IPS DF 19.7 (cell line): ENCODE data around the gene PKD1.
"Not testable (repeated sequence)": the region's sequence is repeated elsewhere in the genome, so short reads cannot be mapped to it uniquely, and the experiment has no call there.

Source experiments
- DNase-seq: peaks from one replicate; pipeline ENCODE4 v3.0.0-alpha.2; 2013; ENCODE audit warnings: low read depth, low spot score

Gene PKD1

DNA sequence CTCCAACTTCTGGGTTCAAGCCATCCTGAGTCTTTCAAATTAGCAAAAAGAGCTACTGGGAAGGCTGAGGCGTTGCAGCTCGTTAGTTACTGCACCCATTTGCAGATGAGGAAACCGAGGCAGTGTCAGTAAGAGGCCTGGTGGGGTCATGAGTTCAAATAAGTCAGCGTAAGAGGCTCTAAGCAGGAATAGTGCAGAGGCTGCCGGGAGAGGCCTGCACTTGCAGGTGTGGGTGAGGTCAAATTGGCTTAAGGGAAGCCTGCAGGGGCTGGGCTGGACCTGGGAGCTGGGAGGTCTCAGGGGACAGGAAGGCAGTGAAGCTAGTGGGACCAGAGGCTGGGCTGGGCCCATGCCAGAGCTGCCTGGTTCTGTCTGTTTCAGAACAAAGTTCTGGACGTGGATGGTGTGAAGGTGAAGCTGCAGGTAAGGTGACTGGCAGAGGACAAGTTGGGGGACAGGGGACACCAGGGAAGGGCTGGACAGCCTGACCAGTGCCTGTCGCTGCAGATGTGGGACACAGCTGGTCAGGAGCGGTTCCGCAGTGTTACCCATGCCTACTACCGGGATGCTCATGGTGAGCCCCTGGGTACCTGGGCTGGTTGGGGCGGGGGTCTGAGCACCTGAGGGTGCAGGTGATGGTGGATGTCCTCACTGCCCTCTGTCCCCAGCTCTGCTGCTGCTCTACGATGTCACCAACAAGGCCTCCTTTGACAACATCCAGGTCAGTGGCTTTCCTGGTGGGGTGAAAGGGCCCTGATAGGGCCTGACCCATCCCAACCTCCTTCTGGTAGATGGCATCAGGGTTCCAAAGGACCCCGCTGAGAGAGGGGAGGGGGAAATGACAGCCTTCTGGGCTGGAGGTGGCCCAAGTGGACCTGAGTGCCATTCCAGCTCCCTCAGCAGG is 15.7 kb upstream of the PKD1 start:
- DNase-seq = no peak

DNA sequence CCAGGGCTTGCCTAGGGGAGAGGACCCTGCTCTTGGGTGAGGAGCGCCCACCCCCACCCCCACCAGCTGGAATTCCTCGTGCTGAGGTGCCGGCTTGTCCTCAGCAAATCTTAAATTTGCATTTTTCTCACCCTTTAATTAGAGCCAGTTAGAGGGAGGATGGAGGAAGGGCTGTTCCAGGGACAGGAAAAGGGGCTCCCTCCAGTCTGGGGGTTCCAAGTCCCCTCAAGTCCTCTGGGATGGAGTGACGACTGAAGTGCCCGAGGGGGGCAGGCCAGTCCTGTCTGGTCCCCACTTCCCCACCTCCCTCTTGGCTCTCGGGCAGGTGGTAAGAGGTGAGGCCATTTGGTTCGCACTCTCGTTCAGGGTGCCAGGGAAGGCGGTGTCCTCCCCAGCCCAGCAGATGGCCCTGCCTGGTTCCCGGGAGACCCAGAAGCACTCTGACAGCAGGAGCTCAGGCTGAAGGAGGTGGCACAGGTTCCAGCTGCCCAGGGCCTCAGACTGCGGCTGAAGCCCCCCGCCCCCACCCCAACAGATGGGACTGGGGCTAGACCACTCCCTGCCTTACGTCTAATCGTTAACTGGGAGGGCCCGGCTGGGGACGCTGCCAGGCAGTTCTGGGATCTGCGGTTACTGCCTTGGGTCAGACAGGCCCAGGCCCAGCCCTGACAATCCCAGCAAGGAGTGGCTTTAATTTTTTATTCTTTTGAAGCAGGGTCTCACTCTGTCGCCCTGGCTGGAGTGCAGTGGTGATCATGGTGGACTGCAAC is 14.9 kb upstream of the PKD1 start:
- no peak for DNase-seq

DNA sequence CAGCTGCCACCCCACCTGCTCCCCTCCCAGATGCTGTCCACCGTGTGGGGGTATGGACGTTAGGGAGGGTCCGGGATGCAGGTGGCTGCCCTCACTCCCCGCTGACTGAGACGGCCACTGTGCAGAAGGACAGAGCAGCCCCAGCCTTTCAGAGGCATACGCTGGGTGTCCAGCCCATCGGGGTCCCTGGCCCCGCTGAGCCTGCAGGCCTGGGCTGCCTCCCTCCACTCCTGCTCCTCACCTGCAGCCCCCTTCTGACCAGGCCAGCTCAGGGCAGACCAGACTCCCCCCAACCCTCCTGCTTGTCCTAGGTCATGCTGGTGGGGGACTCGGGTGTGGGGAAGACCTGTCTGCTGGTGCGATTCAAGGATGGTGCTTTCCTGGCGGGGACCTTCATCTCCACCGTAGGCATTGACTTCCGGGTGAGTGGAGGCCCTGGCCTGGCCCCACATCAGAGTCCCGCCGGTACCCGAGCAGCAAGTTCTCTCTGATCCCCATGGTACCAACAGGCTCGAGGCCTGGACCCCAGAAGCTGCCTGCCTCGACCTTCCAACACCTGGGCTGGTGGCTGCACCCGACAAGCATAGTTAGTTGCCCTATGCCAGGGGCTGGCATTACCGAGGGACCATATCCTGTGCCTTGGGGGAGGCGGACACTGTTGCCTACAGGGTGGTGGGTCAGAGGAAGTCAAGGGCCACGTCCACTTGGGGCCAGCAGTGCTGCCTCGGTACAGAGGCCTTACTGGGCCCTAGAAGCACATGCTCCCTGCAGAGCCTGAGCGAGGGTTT is 14.1 kb upstream of the PKD1 start:
- no peak for DNase-seq

DNA sequence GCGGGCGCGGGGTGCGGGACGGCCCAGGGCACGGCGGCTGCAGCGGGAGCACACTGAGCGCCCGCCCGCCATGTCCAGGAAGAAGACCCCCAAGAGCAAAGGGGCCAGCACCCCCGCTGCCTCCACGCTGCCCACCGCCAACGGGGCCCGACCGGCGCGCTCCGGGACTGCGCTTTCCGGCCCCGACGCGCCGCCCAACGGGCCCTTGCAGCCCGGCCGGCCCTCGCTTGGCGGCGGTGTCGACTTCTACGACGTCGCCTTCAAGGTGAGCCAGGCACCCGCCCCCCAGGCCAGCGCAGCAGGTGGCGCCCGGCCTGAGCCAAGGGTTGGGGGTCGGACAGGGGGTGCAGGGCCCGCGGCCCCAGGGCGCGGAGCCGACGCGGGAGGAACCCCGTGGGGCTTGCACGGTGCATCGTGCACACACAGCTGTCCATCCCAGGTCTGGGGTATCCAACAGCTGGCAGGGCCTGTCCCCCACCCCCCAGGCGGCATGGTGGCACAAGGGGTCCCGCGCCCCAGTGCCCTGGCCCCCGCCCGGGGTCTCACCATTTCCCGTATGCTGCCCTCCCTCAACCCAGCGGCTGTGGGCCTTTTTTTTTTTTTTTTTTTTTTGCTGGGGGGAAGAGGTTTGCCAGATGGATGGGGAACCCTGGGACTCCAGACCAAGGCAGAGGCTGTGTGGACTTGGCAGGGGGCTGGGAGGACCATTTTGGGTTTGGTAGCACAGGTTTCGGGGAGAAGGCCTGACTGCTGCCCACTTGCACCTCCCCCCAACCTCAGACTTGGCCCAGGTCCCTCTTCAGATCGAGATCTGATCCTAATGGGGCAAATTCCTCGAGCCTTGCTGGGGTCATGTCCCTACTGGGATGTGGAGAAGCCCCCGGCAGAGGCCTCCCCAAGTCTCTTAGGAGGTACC is 13.3 kb upstream of the PKD1 start:
- DNase-seq = no peak

DNA sequence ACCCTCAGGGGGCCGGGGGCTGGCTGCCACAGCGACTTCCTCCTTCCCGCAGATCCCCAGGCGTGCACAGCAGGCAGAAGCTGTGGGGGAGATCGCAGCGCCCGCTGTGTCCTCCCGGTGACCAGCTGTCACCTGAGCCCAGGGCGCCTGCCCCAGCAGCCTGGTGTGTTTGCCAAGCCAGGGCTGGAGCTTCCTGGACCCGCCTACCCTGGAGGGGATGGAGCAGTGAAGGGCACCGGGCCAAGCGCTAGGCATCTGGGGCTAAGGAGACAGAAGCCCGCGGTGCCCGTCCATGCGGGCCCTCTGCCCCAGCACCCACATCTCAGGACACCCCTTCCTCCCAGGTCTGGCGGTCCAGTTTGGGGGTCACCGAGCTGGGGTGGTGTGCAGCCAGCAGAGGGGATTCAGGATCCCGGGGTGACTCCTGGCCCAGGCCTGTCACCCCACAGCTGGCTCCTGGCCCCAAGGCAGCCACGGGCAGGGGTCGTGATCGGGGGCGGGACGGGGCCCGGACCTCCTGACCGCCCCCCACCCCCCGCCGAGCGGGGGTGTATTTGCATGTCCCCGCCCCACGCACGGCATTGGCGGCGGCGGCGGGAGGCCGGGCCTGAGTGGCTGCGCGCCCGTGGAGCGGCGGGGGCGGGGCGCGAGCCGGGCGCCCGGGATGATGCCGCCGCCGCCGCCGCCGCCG is 12.4 kb upstream of the PKD1 start, which contains the start of gene RAB26:
RAB26 (plus strand) TSS at position 645 of the 691 bp plus-strand sequence. CDS start 159 bp downstream, outside the sequence.
- DNase-seq = no peak

- no peak for DNase-seq
Measured at GRCh38 chr16:2147378-2147777, 11.7 kb upstream of the PKD1 start.

- no peak for DNase-seq
Measured at GRCh38 chr16:2145843-2146242, 10.1 kb upstream of the PKD1 start.

GRCh38 chr16:2143878-2144485 is 8.3 kb upstream of the PKD1 start:
- DNase-seq = no peak

DNA sequence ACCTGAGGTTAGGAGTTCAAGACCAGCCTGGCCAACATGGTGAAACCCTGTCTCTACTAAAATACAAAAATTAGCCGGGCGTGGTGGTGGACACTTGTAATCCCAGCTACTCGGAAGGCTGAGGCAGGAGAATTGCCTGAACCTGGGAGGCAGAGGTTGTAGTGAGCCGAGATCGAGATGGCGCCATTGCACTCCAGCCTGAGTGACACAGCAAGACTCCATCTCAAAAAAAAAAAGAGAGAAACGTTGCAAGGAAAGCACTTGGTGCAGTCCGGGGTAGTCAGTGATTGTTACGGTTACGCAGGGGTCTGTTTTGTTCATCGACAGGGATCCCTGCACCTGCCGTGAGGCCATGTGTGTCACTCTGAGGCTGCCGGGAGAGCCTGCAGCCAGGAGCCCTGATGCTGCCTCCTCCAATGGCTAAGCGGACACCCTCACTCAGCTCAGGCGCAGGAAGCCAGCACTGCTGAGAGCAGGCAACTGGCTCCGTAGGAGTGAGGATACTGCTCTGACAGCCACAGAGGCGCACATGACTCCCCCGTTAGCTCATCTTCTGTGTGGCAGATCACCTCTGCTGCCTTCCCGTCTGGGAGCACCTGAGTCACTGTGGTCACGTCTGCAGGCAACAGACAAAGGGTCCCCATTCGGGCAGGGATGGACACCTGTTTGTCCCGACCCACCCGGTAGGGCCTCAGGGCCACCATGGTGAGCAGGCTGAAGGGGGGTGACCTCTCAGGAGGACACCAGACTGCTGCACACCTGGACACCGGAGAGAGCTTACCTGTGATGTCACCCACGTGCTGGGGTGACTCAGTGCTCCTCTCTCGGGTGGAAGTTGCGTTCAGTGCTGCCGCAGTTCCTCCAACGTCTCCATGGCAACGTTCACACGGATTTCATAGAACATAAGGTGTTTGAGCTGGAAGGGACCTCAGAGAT is 7.5 kb upstream of the PKD1 start:
- no peak for DNase-seq

DNA sequence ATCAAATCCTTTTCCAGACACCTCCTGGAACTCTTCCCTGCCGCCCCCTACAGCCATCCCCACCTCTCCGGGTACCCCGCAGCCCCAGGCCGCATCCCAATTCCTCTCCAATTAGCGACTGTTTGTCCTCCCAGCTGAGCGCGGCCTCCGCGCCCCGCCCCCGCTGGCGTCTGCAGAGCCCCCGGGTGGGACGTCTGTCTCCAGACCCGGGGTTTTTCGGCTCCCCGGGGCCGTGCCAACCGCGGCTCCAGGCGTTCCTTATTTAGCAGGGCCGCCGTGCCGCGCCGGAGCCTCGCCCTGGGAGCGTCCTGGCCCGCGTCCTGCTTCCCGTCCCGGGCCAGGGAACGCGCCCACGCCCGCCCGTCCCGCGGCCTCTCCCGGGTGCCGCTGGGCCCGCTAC is 627 bp downstream of the PKD1 start:
- DNase-seq = not testable (repeated sequence)

- not testable (repeated sequence) for DNase-seq
Measured at GRCh38 chr16:2133797-2134196, 1.9 kb downstream of the PKD1 start.

- not testable (repeated sequence) for DNase-seq
Measured at GRCh38 chr16:2129890-2130447, 5.7 kb downstream of the PKD1 start.

GRCh38 chr16:2129251-2129650 is 6.4 kb downstream of the PKD1 start:
- DNase-seq = not testable (repeated sequence)

DNA sequence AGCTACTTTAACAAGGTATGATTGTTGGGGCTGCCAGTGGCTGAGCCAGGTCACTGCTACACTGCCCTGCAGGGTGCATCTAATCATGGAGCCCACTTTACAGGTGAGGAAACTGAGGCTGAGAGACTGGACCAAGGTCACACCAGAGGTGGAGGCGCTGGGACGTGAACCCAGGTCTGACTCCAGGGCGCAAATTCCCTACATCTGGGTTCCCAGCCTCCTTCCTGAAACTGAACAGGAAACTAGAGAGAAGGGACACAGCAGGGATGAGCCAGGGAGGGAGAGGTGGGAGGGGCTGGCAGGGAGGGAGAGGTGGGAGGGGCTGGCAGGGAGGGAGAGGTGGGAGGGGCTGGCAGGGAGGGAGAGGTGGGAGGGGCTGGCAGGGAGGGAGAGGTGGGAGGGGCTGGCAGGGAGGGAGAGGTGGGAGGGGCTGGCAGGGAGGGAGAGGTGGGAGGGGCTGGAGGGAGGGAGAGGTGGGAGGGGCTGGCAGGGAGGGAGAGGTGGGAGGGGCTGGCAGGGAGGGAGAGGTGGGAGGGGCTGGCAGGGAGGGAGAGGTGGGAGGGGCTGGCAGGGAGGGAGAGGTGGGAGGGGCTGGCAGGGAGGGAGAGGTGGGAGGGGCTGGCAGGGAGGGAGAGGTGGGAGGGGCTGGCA is 7.9 kb downstream of the PKD1 start:
- not testable (repeated sequence) for DNase-seq

DNA sequence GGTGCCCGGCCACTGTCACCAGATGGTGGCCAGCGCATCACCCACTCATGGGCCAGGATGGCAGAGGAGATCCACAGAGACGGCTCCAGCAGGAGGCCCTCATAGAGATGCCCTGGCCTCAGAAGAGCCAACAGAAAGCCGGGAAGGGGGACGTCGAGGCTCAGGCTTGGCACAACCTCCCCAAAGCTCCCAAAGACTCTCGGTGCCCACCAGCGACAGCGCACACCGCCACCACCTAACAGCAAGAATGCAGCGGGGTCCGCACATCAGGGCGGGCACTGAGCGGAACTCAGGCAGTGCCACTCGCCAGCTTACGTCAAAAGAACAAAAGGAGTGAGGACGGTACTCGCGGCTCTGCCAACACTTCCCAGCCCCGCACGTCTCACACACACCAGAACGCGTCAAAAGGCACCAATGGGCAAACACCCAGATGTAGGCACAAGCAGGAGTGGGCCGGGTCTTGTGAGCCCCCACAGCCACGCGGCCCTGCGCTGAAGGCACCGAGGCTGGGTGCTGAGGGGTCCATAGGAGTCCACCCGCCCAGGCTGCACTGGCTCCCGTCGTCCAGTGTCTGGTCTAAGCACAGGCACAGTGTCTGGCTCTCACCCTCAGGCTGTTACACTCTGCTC is 8.7 kb downstream of the PKD1 start:
- not testable (repeated sequence) for DNase-seq

GRCh38 chr16:2126161-2126743 is 9.4 kb downstream of the PKD1 start:
- not testable (repeated sequence) for DNase-seq

GRCh38 chr16:2125609-2126008 is 10.1 kb downstream of the PKD1 start:
- DNase-seq = not testable (repeated sequence)
